Right ventricle myocardium inferior (tissue), 1 donor: ENCODE data around the gene GFOD1. TPM values are rescaled to one million over a fixed set of nuclear protein-coding genes. Genes with fewer than 3 reads are reported as not detected.

Source experiments
- ATAC-seq: fragments of 200-7000 bp; cut with Tn5 transposase; one replicate; pipeline ENCODE4 v1.9.1; 2020; ENCODE audit warnings: mild to moderate bottlenecking, moderate library complexity
- DNase-seq: peaks from one replicate; pipeline ENCODE4 v3.0.0; 2021; ENCODE audit errors: missing footprints
- intact Hi-C: fragments of 100-400 bp; cut with DNase I; formaldehyde crosslinking; loops from one replicate; pipeline ENCODE4 v1.11.0; 2022
- total RNA-seq: library from RNA; stranded (reverse); fragmentation: NEBNext Ultra II Directional; extraction: Animal tissue kit (Norgen Biotek cat#: 25700); gene quantifications from one replicate; pipeline ENCODE4 v1.2.1, GENCODE V29; 2021
- donor health status: DM: no; HTN: yes; CAD: no; lungs with severe emphysema.

Gene GFOD1
- total RNA-seq, 1 donor from 2014 or later = 38.8 TPM

DNA sequence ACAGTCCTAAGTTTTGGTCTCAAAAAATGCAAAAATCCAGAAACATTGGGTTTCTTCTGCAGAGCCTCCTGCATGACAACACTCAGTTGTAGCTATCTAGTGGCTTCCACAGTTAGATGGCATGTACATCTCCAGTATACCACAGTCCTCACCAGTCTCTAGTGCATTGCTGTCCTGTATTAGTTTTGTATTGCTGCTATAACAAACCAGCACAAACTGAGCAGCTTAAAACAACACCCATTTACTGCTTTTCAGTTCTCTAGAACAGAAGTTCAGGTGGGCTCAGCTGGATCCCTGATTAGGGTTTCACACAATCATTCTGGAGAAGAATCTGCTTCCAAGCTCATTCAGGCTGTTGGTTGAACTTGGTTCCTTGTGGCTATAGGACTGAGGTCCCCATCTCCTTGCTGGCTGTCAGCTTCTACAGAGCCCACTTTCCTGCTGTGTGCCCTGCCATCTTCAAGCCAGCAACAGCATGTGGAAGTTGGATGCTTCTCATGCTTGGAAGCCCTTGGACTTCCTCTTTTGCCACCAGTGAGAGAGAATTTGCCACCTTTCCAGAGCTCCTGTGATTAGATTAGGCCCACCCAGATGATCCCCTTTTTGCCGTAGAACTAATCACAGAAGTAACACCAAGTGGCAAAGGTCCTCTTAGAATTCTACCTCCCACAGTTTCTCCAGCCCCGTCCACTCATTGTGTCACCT is 110.2 kb downstream of the GFOD1 start:
- DNase-seq (no peak), ATAC-seq (no peak)
- intact Hi-C loops = no loop called here

- intact Hi-C loops = no loop called here
- DNase-seq (no peak), ATAC-seq (no peak)
Measured at GRCh38 chr6:13375360-13375878, 112.0 kb downstream of the GFOD1 start.

GRCh38 chr6:13373919-13374318 is 113.5 kb downstream of the GFOD1 start:
- intact Hi-C loops = no loop called here

DNA sequence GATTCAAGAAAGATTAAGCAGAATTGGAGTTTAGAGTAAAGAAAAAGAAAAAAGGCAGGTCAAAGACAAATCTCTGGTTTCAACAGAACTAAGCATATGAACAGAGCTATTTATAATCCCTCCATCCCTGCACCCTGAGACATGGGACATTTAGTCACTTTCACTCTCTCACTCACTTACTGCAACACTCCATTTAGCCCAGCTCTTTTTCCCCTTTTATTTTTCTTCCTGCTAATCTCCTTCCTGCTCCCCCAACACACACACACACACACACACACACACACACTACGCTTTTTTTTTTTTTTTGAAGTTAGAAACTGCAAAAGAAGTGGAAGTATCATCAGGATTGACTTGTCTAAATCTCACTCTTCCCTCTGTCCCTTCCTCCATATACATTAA is 113.9 kb downstream of the GFOD1 start:
- peak; percentile 40 for ATAC-seq

More at GRCh38 chr6:13373919-13374318, 113.5 kb downstream of the GFOD1 start:
- no peak for DNase-seq
- ATAC-seq = no peak

GRCh38 chr6:13372688-13373487 is 114.5 kb downstream of the GFOD1 start:
- intact Hi-C loops = no loop called here
- ATAC-seq = no peak
- DNase-seq = no peak

More for the DNA sequence above, 113.9 kb downstream of the GFOD1 start:
- intact Hi-C loops = no loop called here
- no peak for DNase-seq

DNA sequence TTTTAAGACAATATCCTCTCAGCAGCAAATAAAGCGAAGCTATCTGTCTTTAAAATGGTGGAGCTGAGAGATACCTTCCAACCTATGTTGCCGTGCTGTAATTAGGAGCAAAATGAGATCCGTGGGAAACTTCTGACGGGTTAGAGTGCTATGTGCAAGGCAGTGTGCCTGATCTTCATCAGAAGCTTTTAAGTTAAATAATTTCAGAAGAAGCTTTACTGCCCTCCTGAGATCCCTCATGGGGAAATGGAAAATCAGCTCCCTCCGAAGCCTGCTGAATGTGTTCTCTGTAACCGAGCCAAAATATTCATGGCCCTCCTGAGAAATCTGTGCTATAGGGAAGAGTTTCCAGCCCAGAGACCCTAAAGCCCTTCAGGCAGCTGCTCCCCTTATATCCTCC is 115.3 kb downstream of the GFOD1 start:
- no peak for DNase-seq
- intact Hi-C loops = no loop called here
- no peak for ATAC-seq

DNA sequence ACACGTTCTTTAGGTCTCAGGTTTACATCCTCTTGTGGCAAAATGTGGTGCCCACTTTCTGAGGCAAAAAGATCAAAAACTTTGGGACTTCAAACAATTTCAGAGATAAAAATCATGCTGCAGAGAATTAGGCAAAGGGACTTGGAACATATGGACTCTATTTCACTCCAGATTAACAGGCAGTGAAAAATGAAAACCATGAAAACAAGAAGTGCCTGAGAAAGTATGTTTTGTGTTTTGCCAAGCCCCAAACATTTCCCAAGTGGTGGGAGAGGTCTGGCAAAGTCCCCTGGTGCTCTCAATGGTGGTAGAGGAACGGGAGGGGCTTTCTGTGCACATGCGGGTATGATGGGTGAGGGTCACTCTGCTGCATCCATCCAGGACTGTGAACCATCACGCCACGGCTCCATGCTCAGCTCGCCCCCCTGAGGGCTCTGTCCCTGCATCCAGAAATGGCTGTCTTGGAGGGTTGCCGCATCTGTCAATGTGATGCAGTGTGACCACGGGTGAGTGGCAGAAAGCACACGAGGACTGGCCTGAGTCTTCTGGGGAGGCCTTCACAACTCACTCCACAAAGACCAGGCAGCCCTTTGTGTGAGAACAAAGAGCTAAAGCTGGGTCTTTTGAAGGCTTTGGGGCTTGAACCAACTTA is 115.9 kb downstream of the GFOD1 start:
- intact Hi-C loops = no loop called here
- ATAC-seq = no peak
- DNase-seq = no peak

- no peak for ATAC-seq
- intact Hi-C loops = no loop called here
- no peak for DNase-seq
Measured at GRCh38 chr6:13370623-13371022, 116.8 kb downstream of the GFOD1 start.

- intact Hi-C loops = no loop called here
- DNase-seq = no peak
- no peak for ATAC-seq
Measured at GRCh38 chr6:13369591-13369990, 117.8 kb downstream of the GFOD1 start.

DNA sequence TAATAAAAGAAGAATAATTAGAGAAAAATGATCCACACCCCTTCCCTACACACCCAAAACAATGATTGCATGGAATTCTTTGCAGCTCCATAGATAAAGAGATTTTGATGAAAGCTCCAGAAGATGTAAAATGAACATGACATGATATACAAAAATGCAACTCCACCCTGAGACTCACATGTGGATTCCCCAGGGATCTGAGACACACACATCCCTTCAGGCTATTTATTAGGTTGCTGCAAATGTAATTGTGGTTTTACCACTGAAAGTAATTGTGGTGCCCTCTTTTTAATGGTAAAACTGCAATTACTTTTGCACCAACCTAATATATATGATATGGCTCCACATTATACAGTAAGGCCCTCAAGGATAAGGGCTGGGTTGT is 118.7 kb downstream of the GFOD1 start:
- no peak for ATAC-seq
- no peak for DNase-seq
- intact Hi-C loops = no loop called here

- ATAC-seq (peak; percentile 72), DNase-seq (peak; percentile 34)
- intact Hi-C loops = no loop called here
Measured at GRCh38 chr6:13368079-13368730, 119.2 kb downstream of the GFOD1 start.

- intact Hi-C loops = no loop called here
- no peak for ATAC-seq
- DNase-seq = no peak
Measured at GRCh38 chr6:13367396-13367795, 120.0 kb downstream of the GFOD1 start.

GRCh38 chr6:13365320-13365719 is 122.1 kb downstream of the GFOD1 start:
- DNase-seq (peak; percentile 61), ATAC-seq (no peak)
- intact Hi-C loops = no loop called here

DNA sequence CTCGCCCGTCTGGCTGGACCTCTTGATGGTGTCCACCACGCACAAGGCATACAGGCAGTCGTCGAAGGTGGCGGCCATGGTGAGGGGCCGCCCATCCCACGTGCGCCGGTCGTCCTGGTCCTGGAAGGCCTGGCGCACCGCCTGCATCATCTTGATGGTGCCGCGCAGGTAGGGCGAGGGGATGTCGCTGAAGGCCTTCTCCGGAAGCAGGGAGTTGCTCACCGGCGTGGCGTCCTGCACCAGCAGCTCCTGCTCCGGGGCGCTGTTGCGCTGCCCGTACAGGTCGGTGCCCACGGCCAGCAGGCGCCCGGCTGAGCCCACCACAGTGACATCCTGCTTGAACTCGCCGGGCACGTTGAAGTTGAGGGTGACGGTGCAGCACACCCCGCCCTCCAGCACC is 122.6 kb downstream of the GFOD1 start:
- peak; percentile 51 for DNase-seq
- no peak for ATAC-seq
- intact Hi-C loops = loop anchor here (5.0 kb wide), 1 partner anchor 42 kb away; no protein-coding TSS in a partner anchor

GRCh38 chr6:13362412-13362811 is 125.0 kb downstream of the GFOD1 start:
- DNase-seq (no peak), ATAC-seq (peak; percentile 40)
- intact Hi-C loops = loop anchor here (5.0 kb wide), 1 partner anchor 45 kb away; no protein-coding TSS in a partner anchor

- intact Hi-C loops = loop anchor here (5.0 kb wide), 1 partner anchor 46 kb away; no protein-coding TSS in a partner anchor
- DNase-seq = no peak
Measured at GRCh38 chr6:13360671-13361540, 126.5 kb downstream of the GFOD1 start.

GRCh38 chr6:13359287-13359686 is 128.1 kb downstream of the GFOD1 start:
- intact Hi-C loops = loop anchor here (5.0 kb wide), 1 partner anchor 128 kb away; the partner anchor contains the start of gene GFOD1
- ATAC-seq (no peak), DNase-seq (no peak)

More at GRCh38 chr6:13360671-13361540, 126.5 kb downstream of the GFOD1 start:
- peak; percentile 88 for ATAC-seq

DNA sequence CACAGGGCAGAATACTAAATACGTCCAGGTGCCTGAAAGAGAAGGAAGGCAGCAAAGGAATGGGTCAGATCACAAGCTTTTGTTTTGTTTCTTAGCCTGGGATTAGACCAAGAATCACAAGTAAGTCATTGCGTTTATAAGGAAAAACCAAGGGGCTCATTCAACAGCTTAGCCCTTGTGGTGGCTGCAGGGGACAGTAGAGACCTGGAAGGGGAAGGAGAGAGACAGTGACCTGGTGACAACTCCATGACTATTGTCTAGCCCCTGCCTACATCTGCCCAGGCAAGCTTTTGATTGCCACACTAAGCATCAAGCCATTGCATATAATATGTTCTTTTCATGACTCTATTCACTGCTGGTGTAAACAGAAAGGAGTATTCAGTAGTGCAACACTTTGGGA is 128.9 kb downstream of the GFOD1 start:
- no peak for ATAC-seq
- intact Hi-C loops = loop anchor here (5.0 kb wide), 1 partner anchor 129 kb away; the partner anchor contains the start of gene GFOD1
- no peak for DNase-seq
